ENCODE measurements around the gene FGF21.

- TF ChIP-seq, protein P1, sequence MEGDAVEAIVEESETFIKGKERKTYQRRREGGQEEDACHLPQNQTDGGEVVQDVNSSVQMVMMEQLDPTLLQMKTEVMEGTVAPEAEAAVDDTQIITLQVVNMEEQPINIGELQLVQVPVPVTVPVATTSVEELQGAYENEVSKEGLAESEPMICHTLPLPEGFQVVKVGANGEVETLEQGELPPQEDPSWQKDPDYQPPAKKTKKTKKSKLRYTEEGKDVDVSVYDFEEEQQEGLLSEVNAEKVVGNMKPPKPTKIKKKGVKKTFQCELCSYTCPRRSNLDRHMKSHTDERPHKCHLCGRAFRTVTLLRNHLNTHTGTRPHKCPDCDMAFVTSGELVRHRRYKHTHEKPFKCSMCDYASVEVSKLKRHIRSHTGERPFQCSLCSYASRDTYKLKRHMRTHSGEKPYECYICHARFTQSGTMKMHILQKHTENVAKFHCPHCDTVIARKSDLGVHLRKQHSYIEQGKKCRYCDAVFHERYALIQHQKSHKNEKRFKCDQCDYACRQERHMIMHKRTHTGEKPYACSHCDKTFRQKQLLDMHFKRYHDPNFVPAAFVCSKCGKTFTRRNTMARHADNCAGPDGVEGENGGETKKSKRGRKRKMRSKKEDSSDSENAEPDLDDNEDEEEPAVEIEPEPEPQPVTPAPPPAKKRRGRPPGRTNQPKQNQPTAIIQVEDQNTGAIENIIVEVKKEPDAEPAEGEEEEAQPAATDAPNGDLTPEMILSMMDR (conservative IDR thresholded peaks at IDR 0.05 in 1 of 2, IDR thresholded peaks at IDR 0.05 in 1 of 2; ENCODE audit: low read depth in 1 of 2, low read length in 2 of 2), result no peak
- TF ChIP-seq EZH2 (IDR thresholded peaks at IDR 0.05; ENCODE audit: low read length, missing control alignments), result no peak
Measured at GRCh38 chr19:48741129-48741999, 14.0 kb upstream of the FGF21 start.
